Measurements from ENCODE around the gene NARS2. TPM values are rescaled to one million over a fixed set of nuclear protein-coding genes. Genes with fewer than 3 reads are reported as not detected.

NARS2 gene
- total RNA-seq, 4 donors from 2014 or later: 12.9 to 29.1 (median 18.7) TPM

DNA sequence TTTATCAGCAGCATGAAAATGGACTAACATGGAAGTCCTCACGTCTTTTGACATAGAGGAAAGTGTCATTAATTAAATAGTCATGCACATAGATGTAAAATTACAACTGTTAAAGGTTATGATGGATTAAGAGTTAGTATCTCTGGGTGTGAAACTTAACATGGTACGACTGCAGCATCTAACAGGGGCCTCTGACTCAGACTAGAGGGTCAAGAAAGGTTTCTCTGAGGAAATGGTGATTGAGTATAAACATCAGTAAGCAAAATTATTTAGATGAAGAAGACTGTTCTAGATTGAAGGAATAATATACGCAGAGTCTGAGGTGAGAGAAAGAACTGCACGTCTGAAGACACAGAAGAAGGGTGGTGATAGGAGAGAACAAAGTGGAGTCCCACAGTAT lies 114.9 kb downstream of the NARS2 start:
- in situ Hi-C loops (cut with MboI; ENCODE audit: low sequenced_read_pairs in 4 of 4) (no loop called here), intact Hi-C loops (cut with DNase I; ENCODE audit: low total_unique reads) (no loop called here)
- Histone ChIP-seq H3K27me3 (no peaks in the 10 kb centered on the region), H3K9me3 (no peaks in the 10 kb centered on the region), H3K36me3 (peaks cover 0 to 33% of the 10 kb centered on the region in 2 donors), H3K27ac (no peak overlapping the region), H3K4me1 (no peaks in the 10 kb centered on the region), H3K4me3 (no peak overlapping the region)
- DNase-seq (no peak), ATAC-seq (no peak)
- TF ChIP-seq, protein P1, sequence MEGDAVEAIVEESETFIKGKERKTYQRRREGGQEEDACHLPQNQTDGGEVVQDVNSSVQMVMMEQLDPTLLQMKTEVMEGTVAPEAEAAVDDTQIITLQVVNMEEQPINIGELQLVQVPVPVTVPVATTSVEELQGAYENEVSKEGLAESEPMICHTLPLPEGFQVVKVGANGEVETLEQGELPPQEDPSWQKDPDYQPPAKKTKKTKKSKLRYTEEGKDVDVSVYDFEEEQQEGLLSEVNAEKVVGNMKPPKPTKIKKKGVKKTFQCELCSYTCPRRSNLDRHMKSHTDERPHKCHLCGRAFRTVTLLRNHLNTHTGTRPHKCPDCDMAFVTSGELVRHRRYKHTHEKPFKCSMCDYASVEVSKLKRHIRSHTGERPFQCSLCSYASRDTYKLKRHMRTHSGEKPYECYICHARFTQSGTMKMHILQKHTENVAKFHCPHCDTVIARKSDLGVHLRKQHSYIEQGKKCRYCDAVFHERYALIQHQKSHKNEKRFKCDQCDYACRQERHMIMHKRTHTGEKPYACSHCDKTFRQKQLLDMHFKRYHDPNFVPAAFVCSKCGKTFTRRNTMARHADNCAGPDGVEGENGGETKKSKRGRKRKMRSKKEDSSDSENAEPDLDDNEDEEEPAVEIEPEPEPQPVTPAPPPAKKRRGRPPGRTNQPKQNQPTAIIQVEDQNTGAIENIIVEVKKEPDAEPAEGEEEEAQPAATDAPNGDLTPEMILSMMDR (IDR thresholded peaks at IDR 0.05 in 4 of 5, conservative IDR thresholded peaks at IDR 0.05 in 1 of 5): no peak
- TF ChIP-seq POLR2A (IDR thresholded peaks at IDR 0.05): no peak

DNA sequence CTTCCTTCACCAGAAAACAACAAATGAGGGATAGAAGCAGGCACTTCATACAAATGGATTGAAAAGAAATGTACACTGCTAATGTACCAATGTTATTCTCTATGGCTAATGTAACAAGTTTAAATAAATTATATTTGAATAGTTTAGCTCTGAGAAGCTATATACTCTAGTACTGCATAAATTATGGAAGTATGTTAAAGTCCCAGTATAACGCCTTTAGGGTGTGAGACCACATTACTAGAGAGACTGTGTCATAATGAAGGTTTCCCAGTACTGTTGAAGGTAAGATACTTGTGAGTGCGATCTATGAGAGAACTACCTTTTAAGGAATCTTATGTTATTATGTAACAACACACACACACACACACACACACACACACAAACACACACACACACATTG lies 117.2 kb downstream of the NARS2 start:
- peaks cover 0 to 27% of the 10 kb centered on the region in 2 donors for H3K36me3 ChIP-seq
- H3K9me3 ChIP-seq: no peaks in the 10 kb centered on the region
- DNase-seq (no peak), ATAC-seq (no peak)
- in situ Hi-C loops (cut with MboI; ENCODE audit: low sequenced_read_pairs in 4 of 4): no loop called here
- intact Hi-C loops (cut with DNase I; ENCODE audit: low total_unique reads): no loop called here
- TF ChIP-seq POLR2A (IDR thresholded peaks at IDR 0.05): no peak
- TF ChIP-seq, protein P1 (IDR thresholded peaks at IDR 0.05 in 4 of 5, conservative IDR thresholded peaks at IDR 0.05 in 1 of 5): no peak
- H3K4me3 ChIP-seq: no peak overlapping the region
- H3K27me3 ChIP-seq: no peaks in the 10 kb centered on the region
- no peaks in the 10 kb centered on the region for H3K4me1 ChIP-seq
- no peak overlapping the region for H3K27ac ChIP-seq

DNA sequence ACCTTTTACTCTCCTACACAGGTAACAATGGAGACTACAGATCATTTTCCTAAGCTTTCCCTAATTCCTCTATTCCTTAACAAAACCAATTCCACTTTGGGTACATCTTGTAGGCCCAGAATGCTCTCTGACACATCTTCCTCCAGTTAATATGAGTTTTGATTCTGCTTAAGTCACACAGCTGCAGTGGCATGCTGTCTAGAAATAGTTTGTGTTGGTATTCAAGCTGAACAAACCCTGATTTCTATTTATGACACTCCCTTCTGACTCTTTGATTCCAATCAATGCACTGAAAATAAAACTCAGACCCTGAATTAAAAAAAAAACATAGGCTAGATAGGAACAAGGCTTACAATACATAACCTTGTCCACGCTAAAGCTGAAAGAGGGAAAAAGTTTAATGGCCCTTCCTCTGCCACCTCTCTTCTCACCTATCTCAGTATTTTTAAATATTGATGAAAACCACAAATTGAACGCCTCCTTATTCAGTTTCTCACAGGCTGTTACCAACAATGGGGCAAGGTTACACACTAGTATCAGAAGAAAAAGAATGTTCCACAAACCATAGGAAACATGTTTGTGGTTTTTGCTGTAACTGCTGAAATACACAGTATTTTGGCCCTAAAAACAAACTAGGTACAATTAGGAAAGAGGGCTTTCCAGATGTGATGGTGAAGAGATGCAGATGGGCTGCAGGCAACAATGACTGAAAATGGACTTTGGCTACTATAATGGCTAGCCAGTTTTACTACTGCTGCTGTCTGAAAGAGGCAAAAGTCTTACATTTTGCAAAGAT lies 121.3 kb downstream of the NARS2 start:
- intact Hi-C loops (cut with DNase I; ENCODE audit: low total_unique reads) (no loop called here), in situ Hi-C loops (cut with MboI; ENCODE audit: low sequenced_read_pairs in 4 of 4) (no loop called here)
- TF ChIP-seq, protein P1 (IDR thresholded peaks at IDR 0.05 in 4 of 5, conservative IDR thresholded peaks at IDR 0.05 in 1 of 5): no peak
- TF ChIP-seq POLR2A (IDR thresholded peaks at IDR 0.05): no peak
- no peak for ATAC-seq
- Histone ChIP-seq H3K4me1 (no peaks in the 10 kb centered on the region), H3K4me3 (no peak overlapping the region), H3K27ac (no peak overlapping the region), H3K27me3 (no peaks in the 10 kb centered on the region), H3K36me3 (peaks cover 0 to 7% of the 10 kb centered on the region in 2 donors), H3K9me3 (no peaks in the 10 kb centered on the region)
- DNase-seq: no peak

DNA sequence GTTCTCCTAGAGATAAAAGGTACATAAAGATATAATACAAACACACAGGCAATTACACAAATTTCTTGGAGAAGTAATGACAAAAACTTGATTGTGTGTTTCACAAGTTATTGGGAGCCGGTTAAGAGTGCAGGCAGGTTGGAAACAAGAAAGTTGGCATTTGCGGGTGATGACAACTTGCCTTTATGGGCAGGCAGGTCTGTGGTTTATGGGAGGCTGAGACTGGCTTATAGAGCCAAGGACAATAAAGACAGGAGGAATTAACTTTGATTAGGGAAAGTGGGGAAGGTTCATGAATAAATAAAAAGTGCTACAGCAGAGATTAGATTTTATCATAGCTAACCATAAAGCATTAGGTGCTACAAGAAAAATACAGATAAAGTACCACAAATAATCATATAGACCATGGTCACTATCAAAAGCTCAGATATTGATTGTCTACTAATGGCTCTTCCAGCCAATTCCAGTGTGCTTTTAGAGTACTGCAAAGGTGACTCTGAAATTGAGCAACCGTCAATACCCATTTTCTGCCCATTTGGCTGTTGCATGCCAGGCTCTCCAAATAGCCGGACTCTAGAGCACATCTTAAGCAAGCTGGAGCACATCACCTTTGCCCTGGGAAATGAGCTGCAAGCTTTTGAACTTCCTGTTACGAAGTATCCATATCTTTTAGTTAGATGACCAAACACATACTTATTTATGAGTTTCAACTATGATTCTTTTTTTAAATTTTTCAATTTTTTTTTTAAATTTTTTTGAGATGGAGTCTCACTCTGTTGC lies 123.1 kb downstream of the NARS2 start:
- H3K4me1 ChIP-seq: no peaks in the 10 kb centered on the region
- in situ Hi-C loops (cut with MboI; ENCODE audit: low sequenced_read_pairs in 4 of 4): no loop called here
- intact Hi-C loops (cut with DNase I; ENCODE audit: low total_unique reads): no loop called here
- ATAC-seq (no peak), DNase-seq (no peak)
- peaks cover 0 to under 1% of the 10 kb centered on the region in 2 donors for H3K36me3 ChIP-seq
- H3K27me3 ChIP-seq: no peaks in the 10 kb centered on the region
- H3K27ac ChIP-seq: no peak overlapping the region
- TF ChIP-seq, protein P1 (IDR thresholded peaks at IDR 0.05 in 4 of 5, conservative IDR thresholded peaks at IDR 0.05 in 1 of 5): no peak
- no peak for TF ChIP-seq POLR2A (IDR thresholded peaks at IDR 0.05)
- H3K9me3 ChIP-seq: no peaks in the 10 kb centered on the region
- no peak overlapping the region for H3K4me3 ChIP-seq
